ENCODE measurements around the gene C1orf141.

The C1orf141 gene

GRCh38 chr1:67126111-67126746 lies 8.5 kb downstream of the C1orf141 start:
- Histone ChIP-seq H3K27me3 (ENCODE audit: control insufficient read depth, insufficient read depth, low read length, poor library complexity, severe bottlenecking) (no peaks in the 10 kb centered on the region), H3K36me3 (ENCODE audit: control insufficient read depth, insufficient read depth, low read length) (no peaks in the 10 kb centered on the region), H3K4me3 (ENCODE audit: insufficient read depth, low read depth, low read length) (no peak overlapping the region), H3K27ac (ENCODE audit: insufficient read depth, low read depth, low read length, poor library complexity, severe bottlenecking) (no peak overlapping the region), H3K9me3 (ENCODE audit: control insufficient read depth, low read length) (no peaks in the 10 kb centered on the region), H3K4me1 (ENCODE audit: control insufficient read depth, insufficient read depth, low read length) (no peaks in the 10 kb centered on the region)
- 86 to 89% methylated on average over 4 to 5 of the region's 5 CpGs for WGBS, 2 experiments

DNA sequence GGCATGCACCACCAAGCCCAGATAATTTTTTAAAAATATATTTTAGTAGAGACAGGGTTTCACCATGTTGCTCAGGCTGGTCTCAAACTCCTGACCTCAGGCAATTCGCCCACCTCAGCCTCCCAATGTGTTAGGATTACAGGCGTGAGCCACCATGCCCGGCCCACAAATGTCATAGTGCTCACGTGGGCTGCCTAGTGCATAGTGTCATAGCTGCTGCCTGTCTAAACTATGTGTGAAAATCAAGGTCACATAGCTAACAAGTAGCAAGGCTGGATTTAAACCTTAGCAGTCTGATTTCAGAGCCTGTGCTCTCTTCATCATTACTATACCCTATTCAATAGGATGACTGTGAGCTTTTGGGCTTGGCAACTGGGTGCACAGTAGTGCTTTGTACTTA lies 10.3 kb downstream of the C1orf141 start:
- Histone ChIP-seq H3K4me3 (ENCODE audit: insufficient read depth, low read depth, low read length) (no peak overlapping the region), H3K36me3 (ENCODE audit: control insufficient read depth, insufficient read depth, low read length) (no peaks in the 10 kb centered on the region), H3K4me1 (ENCODE audit: control insufficient read depth, insufficient read depth, low read length) (no peaks in the 10 kb centered on the region), H3K27ac (ENCODE audit: insufficient read depth, low read depth, low read length, poor library complexity, severe bottlenecking) (no peak overlapping the region), H3K9me3 (ENCODE audit: control insufficient read depth, low read length) (no peaks in the 10 kb centered on the region), H3K27me3 (ENCODE audit: control insufficient read depth, insufficient read depth, low read length, poor library complexity, severe bottlenecking) (no peaks in the 10 kb centered on the region)
- WGBS, 2 experiments = 90 to 94% methylated on average over 4 of the region's 4 CpGs

DNA sequence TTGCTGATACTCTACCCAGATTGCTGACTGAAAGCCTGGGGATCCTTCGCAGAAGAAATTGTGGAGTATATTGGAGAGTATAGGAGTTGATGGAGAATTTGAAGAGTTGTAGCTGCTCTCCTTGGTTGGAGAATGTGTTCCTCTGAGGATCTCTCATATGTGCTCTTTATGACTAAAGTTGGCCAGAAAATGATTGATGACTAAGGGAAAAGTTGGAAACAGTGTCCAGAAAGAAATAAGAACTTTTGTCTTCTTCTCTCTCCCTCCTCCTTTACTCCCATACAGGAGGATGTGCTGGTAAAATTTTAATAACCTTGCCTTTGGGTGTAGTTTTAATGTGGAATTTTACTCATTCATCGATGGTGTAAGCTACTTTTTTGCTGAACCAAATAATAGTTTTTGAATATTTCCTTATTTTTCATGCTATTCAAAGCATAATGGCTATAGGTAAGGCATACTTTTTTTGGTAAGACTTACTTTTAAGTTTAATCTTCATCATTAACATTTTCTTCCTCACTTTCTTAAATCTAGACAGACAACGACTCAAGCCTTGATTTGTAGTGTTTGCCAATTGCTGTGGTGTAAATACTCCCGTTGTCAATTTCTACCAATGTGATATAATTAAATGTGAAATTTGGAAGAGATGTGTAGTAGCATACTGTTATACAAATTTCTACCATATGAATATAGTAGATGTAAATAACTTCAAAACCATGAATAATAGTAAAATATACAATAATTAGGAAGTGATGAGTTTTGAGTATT lies 13.7 kb downstream of the C1orf141 start:
- H3K27me3 ChIP-seq (ENCODE audit: control insufficient read depth, insufficient read depth, low read length, poor library complexity, severe bottlenecking) = no peaks in the 10 kb centered on the region
- no peaks in the 10 kb centered on the region for H3K36me3 ChIP-seq (ENCODE audit: control insufficient read depth, insufficient read depth, low read length)
- no peak overlapping the region for H3K4me3 ChIP-seq (ENCODE audit: insufficient read depth, low read depth, low read length)
- WGBS, 2 experiments = 91 to 94% methylated on average over 1 to 3 of the region's 4 CpGs
- no peak overlapping the region for H3K27ac ChIP-seq (ENCODE audit: insufficient read depth, low read depth, low read length, poor library complexity, severe bottlenecking)
- H3K4me1 ChIP-seq (ENCODE audit: control insufficient read depth, insufficient read depth, low read length) = no peaks in the 10 kb centered on the region
- H3K9me3 ChIP-seq (ENCODE audit: control insufficient read depth, low read length) = no peaks in the 10 kb centered on the region

GRCh38 chr1:67118646-67119045 lies 16.1 kb downstream of the C1orf141 start:
- Histone ChIP-seq H3K27me3 (ENCODE audit: control insufficient read depth, insufficient read depth, low read length, poor library complexity, severe bottlenecking) (no peaks in the 10 kb centered on the region), H3K4me1 (ENCODE audit: control insufficient read depth, insufficient read depth, low read length) (no peaks in the 10 kb centered on the region), H3K9me3 (ENCODE audit: control insufficient read depth, low read length) (no peaks in the 10 kb centered on the region), H3K27ac (ENCODE audit: insufficient read depth, low read depth, low read length, poor library complexity, severe bottlenecking) (no peak overlapping the region), H3K4me3 (ENCODE audit: insufficient read depth, low read depth, low read length) (no peak overlapping the region), H3K36me3 (ENCODE audit: control insufficient read depth, insufficient read depth, low read length) (no peaks in the 10 kb centered on the region)
- 90 to 93% methylated on average over 3 of the region's 3 CpGs for WGBS, 2 experiments

- Histone ChIP-seq H3K9me3 (ENCODE audit: control insufficient read depth, low read length) (no peaks in the 10 kb centered on the region), H3K36me3 (ENCODE audit: control insufficient read depth, insufficient read depth, low read length) (no peaks in the 10 kb centered on the region), H3K4me3 (ENCODE audit: insufficient read depth, low read depth, low read length) (no peak overlapping the region), H3K27me3 (ENCODE audit: control insufficient read depth, insufficient read depth, low read length, poor library complexity, severe bottlenecking) (no peaks in the 10 kb centered on the region), H3K4me1 (ENCODE audit: control insufficient read depth, insufficient read depth, low read length) (no peaks in the 10 kb centered on the region), H3K27ac (ENCODE audit: insufficient read depth, low read depth, low read length, poor library complexity, severe bottlenecking) (no peak overlapping the region)
These were observed 16.6 kb downstream of the C1orf141 start for GRCh38 chr1:67118191-67118590.

DNA sequence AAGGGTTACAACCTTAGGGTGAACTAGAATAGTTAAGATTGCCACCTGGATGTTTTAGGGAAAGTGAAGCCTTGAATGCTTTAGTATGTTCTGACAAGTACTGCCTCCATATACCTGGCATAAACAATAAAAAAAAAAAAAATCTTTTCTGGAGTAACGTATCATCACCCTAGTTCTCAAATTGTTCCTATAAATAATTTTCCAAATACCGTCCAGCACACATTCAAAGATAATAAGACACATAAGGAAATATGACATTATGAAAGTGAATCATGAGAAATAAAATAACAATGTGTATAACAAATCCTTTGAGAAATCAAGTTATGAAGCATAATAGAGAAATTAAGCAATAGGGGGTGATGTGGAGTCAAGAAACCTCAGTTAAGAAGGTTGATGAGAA lies 20.6 kb downstream of the C1orf141 start:
- Histone ChIP-seq H3K4me1 (ENCODE audit: control insufficient read depth, insufficient read depth, low read length) (no peaks in the 10 kb centered on the region), H3K27ac (ENCODE audit: insufficient read depth, low read depth, low read length, poor library complexity, severe bottlenecking) (no peak overlapping the region), H3K27me3 (ENCODE audit: control insufficient read depth, insufficient read depth, low read length, poor library complexity, severe bottlenecking) (no peaks in the 10 kb centered on the region), H3K4me3 (ENCODE audit: insufficient read depth, low read depth, low read length) (no peak overlapping the region), H3K36me3 (ENCODE audit: control insufficient read depth, insufficient read depth, low read length) (no peaks in the 10 kb centered on the region), H3K9me3 (ENCODE audit: control insufficient read depth, low read length) (no peaks in the 10 kb centered on the region)
- WGBS, 2 experiments = 89 to 100% methylated on average over 1 of the region's 2 CpGs

DNA sequence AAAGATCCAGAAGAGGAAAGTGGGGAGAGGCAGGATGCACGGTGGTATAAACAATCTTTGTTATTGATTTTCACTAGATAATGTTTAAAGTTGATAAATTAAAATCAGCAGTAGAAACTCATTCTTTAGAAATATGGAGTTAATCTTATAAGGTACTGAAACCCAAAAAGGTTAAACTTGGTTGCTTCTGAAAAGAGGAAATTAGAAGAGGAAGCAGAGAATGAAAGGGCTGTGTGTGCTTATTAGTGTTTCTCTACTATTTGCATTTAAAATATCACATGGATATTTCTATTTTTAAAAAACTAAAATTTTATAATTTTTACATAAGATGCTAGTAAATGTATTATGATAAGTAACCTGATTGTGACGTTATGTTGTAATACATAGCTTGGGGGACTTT lies 24.4 kb downstream of the C1orf141 start:
- 0 to 20% methylated on average over 1 of the region's 2 CpGs for WGBS, 2 experiments
- H3K27me3 ChIP-seq (ENCODE audit: control insufficient read depth, insufficient read depth, low read length, poor library complexity, severe bottlenecking) = no peaks in the 10 kb centered on the region
- H3K4me1 ChIP-seq (ENCODE audit: control insufficient read depth, insufficient read depth, low read length) = no peaks in the 10 kb centered on the region
- H3K9me3 ChIP-seq (ENCODE audit: control insufficient read depth, low read length) = no peaks in the 10 kb centered on the region
- H3K4me3 ChIP-seq (ENCODE audit: insufficient read depth, low read depth, low read length) = no peak overlapping the region
- H3K27ac ChIP-seq (ENCODE audit: insufficient read depth, low read depth, low read length, poor library complexity, severe bottlenecking) = no peak overlapping the region
- no peaks in the 10 kb centered on the region for H3K36me3 ChIP-seq (ENCODE audit: control insufficient read depth, insufficient read depth, low read length)

DNA sequence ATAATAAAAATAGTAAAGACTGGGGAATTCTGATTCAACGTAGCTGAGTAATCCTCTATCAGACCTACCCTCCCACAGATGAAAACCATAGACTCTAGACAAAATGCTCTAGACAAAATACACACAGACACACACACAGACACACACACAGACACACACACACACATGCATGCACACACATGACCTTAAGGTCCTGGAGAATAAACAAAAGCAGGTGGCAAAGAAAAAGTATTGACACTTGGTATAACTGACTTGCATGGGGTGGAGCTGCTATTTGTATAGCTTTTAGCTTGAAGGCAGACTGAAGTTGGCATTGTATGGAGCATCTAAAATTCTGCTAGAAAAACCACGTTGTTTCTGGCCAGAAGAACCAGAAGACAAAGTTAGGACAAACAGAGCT lies 29.3 kb downstream of the C1orf141 start:
- Histone ChIP-seq H3K27me3 (ENCODE audit: control insufficient read depth, insufficient read depth, low read length, poor library complexity, severe bottlenecking) (no peaks in the 10 kb centered on the region), H3K36me3 (ENCODE audit: control insufficient read depth, insufficient read depth, low read length) (no peaks in the 10 kb centered on the region), H3K27ac (ENCODE audit: insufficient read depth, low read depth, low read length, poor library complexity, severe bottlenecking) (no peak overlapping the region), H3K4me3 (ENCODE audit: insufficient read depth, low read depth, low read length) (no peak overlapping the region), H3K9me3 (ENCODE audit: control insufficient read depth, low read length) (no peaks in the 10 kb centered on the region), H3K4me1 (ENCODE audit: control insufficient read depth, insufficient read depth, low read length) (peaks cover 4% of the 10 kb centered on the region)
- 88 to 92% methylated on average over 2 of the region's 2 CpGs for WGBS, 2 experiments

DNA sequence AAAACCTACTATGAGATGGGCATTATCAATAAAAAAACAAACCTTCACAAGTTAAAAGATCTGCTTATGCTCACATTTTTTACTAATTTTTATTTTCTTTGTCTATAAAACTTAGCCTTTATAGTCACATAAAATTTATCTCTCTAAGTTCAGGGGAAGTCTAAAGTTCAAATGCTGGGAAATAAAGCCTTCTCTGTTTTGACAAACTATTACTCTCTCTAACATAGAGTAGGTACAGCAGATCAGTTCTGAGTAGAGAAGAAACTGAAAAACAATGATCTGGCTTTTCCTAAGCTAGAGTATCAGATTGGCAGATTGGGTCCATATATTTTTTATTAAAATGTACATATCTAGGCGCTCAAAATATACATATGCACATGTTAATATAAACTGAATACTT lies 31.2 kb downstream of the C1orf141 start:
- H3K4me3 ChIP-seq (ENCODE audit: insufficient read depth, low read depth, low read length) = no peak overlapping the region
- H3K27me3 ChIP-seq (ENCODE audit: control insufficient read depth, insufficient read depth, low read length, poor library complexity, severe bottlenecking) = no peaks in the 10 kb centered on the region
- H3K27ac ChIP-seq (ENCODE audit: insufficient read depth, low read depth, low read length, poor library complexity, severe bottlenecking) = no peak overlapping the region
- H3K4me1 ChIP-seq (ENCODE audit: control insufficient read depth, insufficient read depth, low read length) = peaks cover 4% of the 10 kb centered on the region
- H3K36me3 ChIP-seq (ENCODE audit: control insufficient read depth, insufficient read depth, low read length) = no peaks in the 10 kb centered on the region
- WGBS, 2 experiments = no CpG with 5 or more reads among the region's 1 CpG
- no peaks in the 10 kb centered on the region for H3K9me3 ChIP-seq (ENCODE audit: control insufficient read depth, low read length)

- Histone ChIP-seq H3K9me3 (ENCODE audit: control insufficient read depth, low read length) (no peaks in the 10 kb centered on the region), H3K27me3 (ENCODE audit: control insufficient read depth, insufficient read depth, low read length, poor library complexity, severe bottlenecking) (no peaks in the 10 kb centered on the region), H3K27ac (ENCODE audit: insufficient read depth, low read depth, low read length, poor library complexity, severe bottlenecking) (no peak overlapping the region), H3K4me3 (ENCODE audit: insufficient read depth, low read depth, low read length) (no peak overlapping the region), H3K4me1 (ENCODE audit: control insufficient read depth, insufficient read depth, low read length) (peaks cover 15% of the 10 kb centered on the region), H3K36me3 (ENCODE audit: control insufficient read depth, insufficient read depth, low read length) (no peaks in the 10 kb centered on the region)
- 62 to 63% methylated on average over 3 of the region's 3 CpGs for WGBS, 2 experiments
These were observed 33.9 kb downstream of the C1orf141 start for GRCh38 chr1:67100833-67101232.
